ENCODE data around the gene TBXAS1.

TBXAS1 gene

GRCh38 chr7:139857791-139858190, 28.7 kb downstream of the TBXAS1 start:
- Histone ChIP-seq H3K27me3 (ENCODE audit: insufficient read depth, low read length, poor library complexity, severe bottlenecking) (no peaks in the 10 kb centered on the region), H3K4me1 (ENCODE audit: insufficient read depth, low read length, poor library complexity, severe bottlenecking) (peaks cover 18% of the 10 kb centered on the region), H3K9me3 (ENCODE audit: insufficient read depth, low read depth, low read length) (no peaks in the 10 kb centered on the region), H2AFZ (ENCODE audit: low read length) (no peak overlapping the region), H3F3A (ENCODE audit: low read depth) (no peaks in the 10 kb centered on the region), H3K36me3 (ENCODE audit: insufficient read depth, low read length) (no peaks in the 10 kb centered on the region), H3K4me3 (ENCODE audit: low read length, poor library complexity, severe bottlenecking) (no peak overlapping the region), H3K9ac (ENCODE audit: low read depth, low read length, poor library complexity, severe bottlenecking) (no peak overlapping the region), H3K9me2 (replicated peaks; ENCODE audit: low read depth, low read length) (no peaks in the 10 kb centered on the region), H3K4me2 (ENCODE audit: low read depth, low read length, poor library complexity, severe bottlenecking) (no peak overlapping the region), H3K79me2 (ENCODE audit: insufficient read depth, low read length) (no peaks in the 10 kb centered on the region), H4K20me1 (ENCODE audit: insufficient read depth, low read length, poor library complexity, severe bottlenecking) (no peaks in the 10 kb centered on the region)
- TF ChIP-seq CTCF (conservative IDR thresholded peaks at IDR 0.05; ENCODE audit: low read length) = no peak
- TF ChIP-seq EZH2phosphoT487 (IDR thresholded peaks at IDR 0.05; ENCODE audit: borderline replicate concordance) = no peak

DNA sequence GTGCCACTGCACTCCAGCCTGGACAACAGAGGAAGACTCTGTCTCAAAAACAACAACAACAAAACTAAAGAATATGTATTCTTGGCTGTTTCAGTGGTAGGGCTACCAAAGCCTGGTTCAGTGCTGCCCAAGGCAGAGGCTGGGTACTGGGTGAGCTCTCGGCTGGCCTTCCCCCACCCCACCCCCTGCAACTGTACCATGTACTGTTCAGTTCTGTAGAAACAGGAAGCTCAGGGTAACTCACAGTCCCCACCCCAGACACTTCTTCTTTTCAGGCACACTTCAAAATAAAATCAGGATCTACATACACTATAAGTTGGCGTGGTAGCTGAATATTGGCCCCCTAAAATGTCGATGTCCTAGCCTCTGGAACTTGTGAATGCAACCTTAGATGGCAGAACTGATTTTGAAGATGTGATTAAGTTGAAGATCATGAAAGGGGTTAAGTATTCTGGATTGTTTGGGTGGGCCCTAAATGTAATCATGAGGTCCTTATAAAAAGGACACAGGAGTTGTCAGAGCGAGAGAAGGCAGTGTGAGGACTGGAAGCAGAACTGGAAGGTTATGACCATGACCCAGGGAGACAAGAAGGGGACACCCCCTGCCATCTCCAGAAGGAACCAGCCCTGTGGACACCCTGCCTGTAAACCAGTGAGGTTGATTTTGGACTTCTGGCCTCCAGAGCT, 31.2 kb downstream of the TBXAS1 start:
- Histone ChIP-seq H3K4me3 (ENCODE audit: low read length, poor library complexity, severe bottlenecking) (no peak overlapping the region), H2AFZ (ENCODE audit: low read length) (no peak overlapping the region), H3K9me3 (ENCODE audit: insufficient read depth, low read depth, low read length) (peaks cover 8% of the 10 kb centered on the region; the same call in 1 of the 2 replicates), H3K27me3 (ENCODE audit: insufficient read depth, low read length, poor library complexity, severe bottlenecking) (no peaks in the 10 kb centered on the region), H3K9me2 (replicated peaks; ENCODE audit: low read depth, low read length) (no peaks in the 10 kb centered on the region), H3F3A (ENCODE audit: low read depth) (no peaks in the 10 kb centered on the region), H4K20me1 (ENCODE audit: insufficient read depth, low read length, poor library complexity, severe bottlenecking) (no peaks in the 10 kb centered on the region), H3K79me2 (ENCODE audit: insufficient read depth, low read length) (no peaks in the 10 kb centered on the region), H3K4me2 (ENCODE audit: low read depth, low read length, poor library complexity, severe bottlenecking) (no peak overlapping the region), H3K36me3 (ENCODE audit: insufficient read depth, low read length) (no peaks in the 10 kb centered on the region), H3K9ac (ENCODE audit: low read depth, low read length, poor library complexity, severe bottlenecking) (no peak overlapping the region), H3K4me1 (ENCODE audit: insufficient read depth, low read length, poor library complexity, severe bottlenecking) (peaks cover 8% of the 10 kb centered on the region)
- TF ChIP-seq EZH2phosphoT487 (IDR thresholded peaks at IDR 0.05; ENCODE audit: borderline replicate concordance) (no peak), CTCF (conservative IDR thresholded peaks at IDR 0.05; ENCODE audit: low read length) (no peak)

DNA sequence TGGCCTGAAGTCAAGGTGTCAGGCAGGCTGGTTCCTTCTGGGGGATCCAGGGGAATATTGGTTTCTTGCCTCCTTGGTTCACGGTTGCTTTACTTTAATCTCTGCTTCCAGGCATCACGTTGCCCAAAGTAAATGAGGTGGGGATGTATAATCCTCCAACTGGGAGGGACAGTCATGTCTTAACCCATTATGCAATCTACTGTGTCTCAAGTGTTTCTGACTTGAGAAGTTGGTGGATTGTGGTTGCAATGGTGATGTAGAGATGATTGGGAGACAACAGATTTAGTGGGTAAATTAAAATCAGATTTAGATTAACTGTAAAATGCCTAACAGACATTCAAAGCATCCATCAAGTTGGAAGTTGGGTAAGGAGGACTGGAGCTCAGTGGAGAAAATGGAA, 32.7 kb downstream of the TBXAS1 start:
- H3K9ac ChIP-seq (ENCODE audit: low read depth, low read length, poor library complexity, severe bottlenecking) = no peak overlapping the region
- H3K9me2 ChIP-seq (replicated peaks; ENCODE audit: low read depth, low read length) = no peaks in the 10 kb centered on the region
- no peaks in the 10 kb centered on the region for H3K4me1 ChIP-seq (ENCODE audit: insufficient read depth, low read length, poor library complexity, severe bottlenecking)
- no peaks in the 10 kb centered on the region for H4K20me1 ChIP-seq (ENCODE audit: insufficient read depth, low read length, poor library complexity, severe bottlenecking)
- H3F3A ChIP-seq (ENCODE audit: low read depth) = no peaks in the 10 kb centered on the region
- no peaks in the 10 kb centered on the region for H3K36me3 ChIP-seq (ENCODE audit: insufficient read depth, low read length)
- H3K9me3 ChIP-seq (ENCODE audit: insufficient read depth, low read depth, low read length) = peaks cover 8% of the 10 kb centered on the region; the same call in 1 of the 2 replicates
- no peak overlapping the region for H3K4me2 ChIP-seq (ENCODE audit: low read depth, low read length, poor library complexity, severe bottlenecking)
- H2AFZ ChIP-seq (ENCODE audit: low read length) = no peak overlapping the region
- TF ChIP-seq EZH2phosphoT487 (IDR thresholded peaks at IDR 0.05; ENCODE audit: borderline replicate concordance) (no peak), CTCF (conservative IDR thresholded peaks at IDR 0.05; ENCODE audit: low read length) (no peak)
- no peaks in the 10 kb centered on the region for H3K27me3 ChIP-seq (ENCODE audit: insufficient read depth, low read length, poor library complexity, severe bottlenecking)
- no peak overlapping the region for H3K4me3 ChIP-seq (ENCODE audit: low read length, poor library complexity, severe bottlenecking)
- H3K79me2 ChIP-seq (ENCODE audit: insufficient read depth, low read length) = no peaks in the 10 kb centered on the region

All from Loucy (cell line).